Retinal pigment epithelial cell (primary cell): ENCODE results near the gene TENM3.

Experiments
- DNase-seq: peaks from one replicate; pipeline ENCODE4 v3.0.0-alpha.2; 2010; ENCODE audit warnings: low read depth
- H3K4me3 ChIP-seq: 2 replicates; pipeline ENCODE4 v1.5.1; 2011; ENCODE audit warnings: mild to moderate bottlenecking, low read length, control low read depth, moderate library complexity
- TF ChIP-seq, protein P1 (sequence below): conservative IDR thresholded peaks from 2 replicates; pipeline ENCODE4 v1.5.1; 2011; ENCODE audit warnings: low read depth, low read length, control low read depth, inconsistent platforms

The TENM3 gene

DNA sequence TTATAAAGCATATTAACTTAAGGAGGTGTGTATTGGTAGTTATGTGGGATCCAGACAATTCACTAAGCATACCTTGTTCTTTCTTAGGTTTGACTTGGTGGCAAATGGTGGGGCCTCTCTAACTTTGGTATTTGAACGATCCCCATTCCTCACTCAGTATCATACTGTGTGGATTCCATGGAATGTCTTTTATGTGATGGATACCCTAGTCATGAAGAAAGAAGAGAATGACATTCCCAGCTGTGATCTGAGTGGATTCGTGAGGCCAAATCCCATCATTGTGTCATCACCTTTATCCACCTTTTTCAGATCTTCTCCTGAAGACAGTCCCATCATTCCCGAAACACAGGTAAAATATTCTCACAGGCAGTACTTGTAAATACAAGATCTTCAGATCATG is 487.6 kb downstream of the TENM3 start:
- TF ChIP-seq, protein P1, sequence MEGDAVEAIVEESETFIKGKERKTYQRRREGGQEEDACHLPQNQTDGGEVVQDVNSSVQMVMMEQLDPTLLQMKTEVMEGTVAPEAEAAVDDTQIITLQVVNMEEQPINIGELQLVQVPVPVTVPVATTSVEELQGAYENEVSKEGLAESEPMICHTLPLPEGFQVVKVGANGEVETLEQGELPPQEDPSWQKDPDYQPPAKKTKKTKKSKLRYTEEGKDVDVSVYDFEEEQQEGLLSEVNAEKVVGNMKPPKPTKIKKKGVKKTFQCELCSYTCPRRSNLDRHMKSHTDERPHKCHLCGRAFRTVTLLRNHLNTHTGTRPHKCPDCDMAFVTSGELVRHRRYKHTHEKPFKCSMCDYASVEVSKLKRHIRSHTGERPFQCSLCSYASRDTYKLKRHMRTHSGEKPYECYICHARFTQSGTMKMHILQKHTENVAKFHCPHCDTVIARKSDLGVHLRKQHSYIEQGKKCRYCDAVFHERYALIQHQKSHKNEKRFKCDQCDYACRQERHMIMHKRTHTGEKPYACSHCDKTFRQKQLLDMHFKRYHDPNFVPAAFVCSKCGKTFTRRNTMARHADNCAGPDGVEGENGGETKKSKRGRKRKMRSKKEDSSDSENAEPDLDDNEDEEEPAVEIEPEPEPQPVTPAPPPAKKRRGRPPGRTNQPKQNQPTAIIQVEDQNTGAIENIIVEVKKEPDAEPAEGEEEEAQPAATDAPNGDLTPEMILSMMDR, result no peak
- DNase-seq, result no peak

GRCh38 chr4:182736207-182736606 is 493.0 kb downstream of the TENM3 start:
- DNase-seq, result no peak
- no peak overlapping the region for H3K4me3 ChIP-seq
- TF ChIP-seq, protein P1, result no peak

More for the DNA sequence above, 487.6 kb downstream of the TENM3 start:
- no peak overlapping the region for H3K4me3 ChIP-seq

- H3K4me3 ChIP-seq, result no peak overlapping the region
- TF ChIP-seq, protein P1, result no peak
- DNase-seq, result no peak
These were observed 495.3 kb downstream of the TENM3 start for GRCh38 chr4:182738283-182739047.

DNA sequence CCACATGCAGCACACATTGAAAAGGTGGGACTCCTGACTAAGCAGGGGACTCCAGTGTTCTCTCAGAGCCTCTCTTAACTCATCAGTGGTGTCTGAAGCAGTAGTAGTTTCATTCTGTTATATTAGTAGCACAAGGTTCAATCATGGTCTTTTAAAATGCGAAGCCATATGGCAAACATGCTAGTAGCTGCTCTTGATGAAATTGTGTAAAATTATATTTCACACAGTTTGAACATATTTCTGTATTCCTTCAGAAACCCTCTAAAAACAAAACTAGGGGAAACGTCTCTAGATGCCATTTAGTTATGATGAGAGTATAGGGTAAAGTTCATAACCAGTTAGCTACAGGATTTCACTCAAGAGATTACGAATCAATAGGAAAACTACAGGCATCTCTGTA is 497.1 kb downstream of the TENM3 start:
- TF ChIP-seq, protein P1, result no peak
- H3K4me3 ChIP-seq, result no peak overlapping the region

GRCh38 chr4:182741054-182741453 is 497.9 kb downstream of the TENM3 start:
- TF ChIP-seq, protein P1, result no peak
- no peak overlapping the region for H3K4me3 ChIP-seq
- DNase-seq, result no peak

More for the DNA sequence above, 497.1 kb downstream of the TENM3 start:
- DNase-seq, result no peak

GRCh38 chr4:182741914-182742313 is 498.7 kb downstream of the TENM3 start:
- DNase-seq, result no peak
- no peak overlapping the region for H3K4me3 ChIP-seq
- TF ChIP-seq, protein P1, result no peak

GRCh38 chr4:182743815-182744214 is 500.6 kb downstream of the TENM3 start:
- DNase-seq, result no peak
- TF ChIP-seq, protein P1, result no peak
- no peak overlapping the region for H3K4me3 ChIP-seq
